Prostate gland (tissue), 2 donors: ENCODE results near the gene NPBWR2. TPM values are rescaled to one million over a fixed set of nuclear protein-coding genes. Genes with fewer than 3 reads are reported as not detected.
A peak's percentile ranks its signal among the peaks of the same experiment; 100 is the strongest.

ENCODE experiments used
- DNase-seq: peaks from one replicate; pipeline ENCODE4 v3.0.0-alpha.2; 2019; ENCODE audit warnings: low spot score
- H3K27ac ChIP-seq, 2 donors: fragments of 200-600 bp; sonication (generic); 2 replicates each; pipeline ENCODE4 v1.5.1; 2017 to 2019
- H3K27me3 ChIP-seq: fragments of 200-600 bp; sonication (generic); replicated peaks from 2 replicates; pipeline ENCODE4 v1.5.1; 2019; ENCODE audit not compliant: insufficient read depth
- H3K36me3 ChIP-seq, 2 donors: fragments of 200-600 bp; sonication (generic); 1 replicate in 1 of 2; 2 replicates in 1 of 2; pipeline versions ENCODE4 v1.5.1 to v1.8.1; 2017 to 2019
- H3K4me1 ChIP-seq: fragments of 200-600 bp; sonication (generic); replicated peaks from 2 replicates; pipeline ENCODE4 v1.5.1; 2019
- H3K4me3 ChIP-seq, 2 donors: fragments of 200-600 bp; sonication (generic); 2 replicates each; pipeline ENCODE4 v1.5.1; 2017 to 2019
- H3K9me3 ChIP-seq: fragments of 200-600 bp; sonication (generic); 2 replicates; pipeline ENCODE4 v1.5.1; 2017
- CTCF ChIP-seq, 4 experiments: fragments of 200-600 bp in 2 of 4; fragments of 450-650 bp in 2 of 4; sonication (generic) in 2 of 4; IDR thresholded peaks; 1 replicate in 3 of 4; 2 replicates in 1 of 4; pipeline ENCODE4 v1.5.1; 2016 to 2019; ENCODE audit warnings: antibody characterized with exemption in 4 of 4, mild to moderate bottlenecking in 2 of 4, moderate library complexity in 2 of 4
- POLR2A ChIP-seq: fragments of 450-650 bp; IDR thresholded peaks from one replicate; pipeline ENCODE4 v1.6.1; 2016; ENCODE audit warnings: antibody characterized with exemption, mild to moderate bottlenecking
- POLR2AphosphoS5 ChIP-seq: sonication (generic); formaldehyde crosslinking; IDR thresholded peaks from one replicate; pipeline ENCODE4 v1.6.1; 2017; ENCODE audit warnings: antibody characterized with exemption
- WGBS: methylation state at CpG from one replicate; pipeline ENCODE4 v1.1.5; 2018; 5-methylcytosine and 5-hydroxymethylcytosine counted together
- intact Hi-C: fragments of 100-400 bp; cut with DNase I; formaldehyde crosslinking; loops from one replicate; pipeline ENCODE4 v1.14.2; 2022
- total RNA-seq, 2 donors: library from RNA; depleted of rRNA; stranded (reverse); fragments of >200 nt; gene quantifications; one replicate each; pipeline ENCODE4 v1.1.0, GENCODE V29; 2016

NPBWR2 gene
- total RNA-seq, 2 donors from 2014 or later = not detected

- peak overlapping the region; percentile 53 to 83 for H3K27ac ChIP-seq
- peaks cover 10% of the 10 kb centered on the region for H3K4me1 ChIP-seq
- H3K27me3 ChIP-seq = no peaks in the 10 kb centered on the region
- DNase-seq = no peak
- no peaks in the 10 kb centered on the region for H3K36me3 ChIP-seq
- intact Hi-C loops = loop anchor here (10.0 kb wide), 1 partner anchor 169 kb away; the partner anchor contains the start of gene DNAJC5
- H3K9me3 ChIP-seq = no peaks in the 10 kb centered on the region
- peak overlapping the region; percentile 67 to 88 for H3K4me3 ChIP-seq
- TF ChIP-seq CTCF (IDR thresholded peaks at IDR 0.05) (no peak), POLR2AphosphoS5 (no peak), POLR2A (no peak)
- 1% methylated on average over 50 of the region's 51 CpGs for WGBS
Measured at GRCh38 chr20:64063389-64064144, 43.8 kb downstream of the NPBWR2 start.

- TF ChIP-seq POLR2AphosphoS5 (peak; percentile 96), CTCF (IDR thresholded peaks at IDR 0.05) (peak in 2 of 4 experiments; percentile 14 to 22), POLR2A (peak; percentile 81)
- peaks cover 16% of the 10 kb centered on the region for H3K4me1 ChIP-seq
- no peaks in the 10 kb centered on the region for H3K27me3 ChIP-seq
- H3K36me3 ChIP-seq = no peaks in the 10 kb centered on the region
- H3K4me3 ChIP-seq = peak within 1 kb of the TSS; percentile 67 to 88
- H3K9me3 ChIP-seq = no peaks in the 10 kb centered on the region
- WGBS = 5% methylated on average over 71 of the region's 85 CpGs
- peak; percentile 97 for DNase-seq
- peak within 1 kb of the TSS; percentile 77 to 83 for H3K27ac ChIP-seq
- intact Hi-C loops = loop anchor here (10.0 kb wide), 1 partner anchor 168 kb away; the partner anchor contains the start of gene DNAJC5
Measured at GRCh38 chr20:64062596-64063388, 44.6 kb downstream of the NPBWR2 start, which contains the start of gene TCEA2. Gene TCEA2, plus strand, starts transcription at chr20:64063198. Its CDS starts 115 bp downstream, at chr20:64063313.

- no peak for DNase-seq
- TF ChIP-seq CTCF (IDR thresholded peaks at IDR 0.05) = peak in 1 of 4 experiments; percentile 2
- no peak for TF ChIP-seq POLR2AphosphoS5
- H3K36me3 ChIP-seq = no peaks in the 10 kb centered on the region
- peak overlapping the region; percentile 67 to 88 for H3K4me3 ChIP-seq
- intact Hi-C loops = loop anchor here (10.0 kb wide), 1 partner anchor 167 kb away; the partner anchor contains the start of gene DNAJC5
- no peaks in the 10 kb centered on the region for H3K9me3 ChIP-seq
- 49% methylated on average over 5 of the region's 5 CpGs for WGBS
- no peaks in the 10 kb centered on the region for H3K27me3 ChIP-seq
- H3K4me1 ChIP-seq = peaks cover 16% of the 10 kb centered on the region
- peak overlapping the region; percentile 77 to 83 for H3K27ac ChIP-seq
Measured at GRCh38 chr20:64062276-64062595, 45.1 kb downstream of the NPBWR2 start.

GRCh38 chr20:64058536-64058935, 48.8 kb downstream of the NPBWR2 start:
- intact Hi-C loops = no loop called here
- Histone ChIP-seq H3K27me3 (peaks cover 6% of the 10 kb centered on the region), H3K4me1 (peaks cover 7% of the 10 kb centered on the region), H3K36me3 (no peaks in the 10 kb centered on the region), H3K27ac (peak overlapping the region; percentile 5 to 22), H3K4me3 (no peak overlapping the region), H3K9me3 (no peaks in the 10 kb centered on the region)
- no peak for DNase-seq
- 79% methylated on average over 12 of the region's 12 CpGs for WGBS
- no peak for TF ChIP-seq POLR2AphosphoS5
- TF ChIP-seq CTCF (IDR thresholded peaks at IDR 0.05) = no peak
- TF ChIP-seq POLR2A = no peak
